NCI-H510A treated with DMSO at 0.1 percent for 48 hours (cell line): Measurements from ENCODE around the gene TLCD3A.
"Not testable (repeated sequence)": the region's sequence is repeated elsewhere in the genome, so short reads cannot be mapped to it uniquely, and the experiment has no call there.

Experiments
- DNase-seq: peaks from one replicate; lab custom pipeline; 2025; lab: John Stamatoyannopoulos, UW

The TLCD3A gene

DNA sequence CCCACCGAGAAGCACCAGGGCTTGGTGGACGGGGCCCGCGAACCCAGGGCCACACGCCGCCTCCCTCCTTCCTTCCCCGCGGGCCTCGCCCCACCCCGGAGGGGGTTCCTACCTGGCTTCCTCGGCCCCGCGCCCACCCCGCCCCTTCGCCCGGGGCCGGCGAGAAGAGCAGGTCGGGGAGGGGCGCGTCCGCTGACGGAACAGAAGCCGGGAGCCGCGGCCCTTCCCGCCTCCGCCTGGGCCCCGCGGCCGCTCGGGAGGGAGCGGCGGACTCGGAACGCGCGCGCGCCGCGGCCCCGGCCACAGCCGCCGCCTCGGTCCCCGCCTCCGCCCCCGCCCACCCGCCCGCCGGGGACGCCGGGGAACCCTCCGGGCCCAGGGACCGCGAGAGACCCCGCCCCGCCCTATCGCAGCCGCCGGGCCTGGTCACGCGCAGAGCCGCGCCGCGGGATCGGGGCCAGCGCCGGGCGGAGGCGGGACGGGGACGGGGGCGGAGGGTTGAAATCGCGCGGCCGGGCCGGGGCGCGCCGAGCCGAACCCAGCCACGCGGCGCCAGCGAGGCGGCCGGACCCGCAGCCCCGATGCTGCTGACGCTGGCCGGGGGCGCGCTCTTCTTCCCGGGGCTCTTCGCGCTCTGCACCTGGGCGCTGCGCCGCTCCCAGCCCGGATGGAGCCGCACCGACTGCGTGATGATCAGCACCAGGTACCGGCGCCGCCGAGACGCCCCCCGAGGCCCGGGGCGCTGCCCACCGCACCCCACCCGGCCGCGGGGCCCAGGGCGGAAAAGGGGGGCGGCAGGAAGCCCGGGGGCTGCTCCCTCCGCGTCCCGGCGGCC is at the start of gene TLCD3A:
Gene TLCD3A (plus strand): TSS at position 530 of the 835 bp plus-strand sequence. CDS start 52 bp downstream, at position 582.
- DNase-seq: no peak

GRCh38 chr17:683040-683439 is 49.4 kb upstream of the TLCD3A start:
- DNase-seq: no peak

DNA sequence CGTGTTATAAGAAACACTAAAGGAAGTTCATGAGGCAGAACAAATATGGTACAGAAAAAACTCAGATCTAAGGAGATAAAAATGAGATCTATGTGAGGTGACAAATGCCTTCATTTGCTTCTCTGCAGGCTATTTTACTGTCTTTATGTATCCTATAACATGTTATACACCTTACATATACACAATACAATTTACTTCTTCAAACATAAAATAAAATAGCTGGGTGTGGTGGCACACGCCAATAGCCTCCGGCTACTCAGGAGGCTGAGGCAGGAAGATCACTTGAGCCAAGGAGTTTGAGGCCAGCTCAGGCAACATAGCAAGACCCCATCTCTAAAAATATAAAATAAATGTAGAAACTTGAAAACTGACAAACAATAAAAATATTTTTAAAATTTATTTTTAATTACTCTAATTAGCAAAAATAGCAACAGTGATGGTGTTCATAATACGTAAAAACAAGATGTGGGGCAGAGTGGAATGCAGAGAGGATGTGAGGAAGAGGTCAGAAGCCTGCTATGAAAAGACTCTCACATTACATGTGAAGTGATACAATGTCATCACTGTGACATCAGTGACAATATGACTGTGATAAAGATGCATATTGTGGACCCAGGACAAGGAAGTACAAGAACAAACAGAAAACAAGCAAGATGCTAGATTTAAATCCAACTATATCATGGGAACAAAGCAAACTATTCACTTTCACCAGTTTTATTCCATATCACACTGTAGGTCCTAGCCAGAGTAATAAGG is 48.7 kb upstream of the TLCD3A start:
- DNase-seq: no peak

DNA sequence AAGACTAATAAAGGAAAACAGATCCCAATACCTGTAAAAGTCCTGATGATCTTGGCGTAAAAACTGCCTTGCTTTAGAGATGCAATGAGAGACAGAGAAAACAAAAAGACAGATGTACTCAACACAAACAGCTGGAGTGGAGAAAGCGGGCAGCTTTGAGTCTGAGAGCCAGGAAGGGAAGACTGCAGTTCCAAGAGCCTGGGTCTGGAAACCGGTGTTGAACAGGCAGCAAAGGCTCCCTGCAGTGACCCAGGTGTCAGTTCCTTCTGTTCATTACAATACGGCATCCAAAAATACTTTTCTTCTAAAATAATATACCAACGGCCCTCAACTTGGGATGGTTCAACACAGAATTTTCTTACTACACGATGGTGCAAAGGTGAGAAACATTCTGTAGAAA is 47.4 kb upstream of the TLCD3A start:
- no peak for DNase-seq

- no peak for DNase-seq
Observed at GRCh38 chr17:688100-688989, 44.1 kb upstream of the TLCD3A start.

DNA sequence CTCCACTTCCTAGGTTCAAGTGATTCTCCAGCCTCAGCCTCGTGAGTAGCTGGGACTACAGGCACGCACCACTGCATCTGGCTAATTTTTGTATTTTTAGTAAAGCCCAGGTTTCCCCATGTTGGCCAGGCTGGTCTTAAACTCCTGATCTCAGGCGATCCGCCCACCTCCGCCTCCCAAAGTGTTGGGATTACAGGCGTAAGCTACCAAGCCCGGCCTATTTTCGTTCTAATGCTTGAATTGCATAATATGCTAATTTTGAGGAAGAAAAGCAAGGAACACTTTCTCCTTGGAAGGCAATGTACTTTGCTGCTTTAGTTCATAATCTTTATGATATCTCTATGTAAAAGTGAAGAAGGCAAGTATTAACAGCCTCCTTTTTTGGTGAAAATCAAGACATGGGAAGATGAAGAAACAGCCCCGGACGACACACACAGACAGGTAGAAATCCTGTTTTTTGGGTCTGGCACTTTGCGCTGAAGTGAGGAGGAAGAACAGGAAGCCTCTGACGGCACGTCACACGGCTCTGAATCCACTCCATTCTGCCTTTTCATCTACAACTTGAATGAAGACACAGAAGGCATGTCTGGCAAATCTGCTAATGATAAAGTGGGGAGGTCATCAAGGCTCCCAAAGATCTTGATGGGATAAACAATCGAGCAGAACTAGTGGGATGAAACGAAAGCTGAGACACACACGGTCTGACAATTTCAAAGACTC is 42.7 kb upstream of the TLCD3A start:
- DNase-seq: no peak

DNA sequence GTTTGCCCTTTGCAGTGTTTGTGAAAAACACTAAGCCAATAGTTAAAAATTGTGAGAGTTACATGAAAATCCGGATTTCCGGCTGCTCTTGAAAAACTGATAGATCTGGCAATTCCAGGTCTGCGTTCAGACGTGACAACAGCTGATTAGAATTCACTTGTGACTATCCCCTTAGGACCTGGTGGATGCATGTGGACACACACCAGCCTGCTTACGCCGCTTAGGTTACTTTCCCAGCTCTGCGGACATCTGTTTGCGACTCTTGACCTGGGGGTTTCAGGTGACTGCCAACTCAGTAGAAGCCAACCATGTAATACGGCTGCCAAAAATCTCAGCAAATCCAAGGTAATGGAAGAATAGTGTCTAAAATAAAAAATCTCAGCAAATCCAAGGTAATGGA is 42.0 kb upstream of the TLCD3A start:
- DNase-seq: no peak

DNA sequence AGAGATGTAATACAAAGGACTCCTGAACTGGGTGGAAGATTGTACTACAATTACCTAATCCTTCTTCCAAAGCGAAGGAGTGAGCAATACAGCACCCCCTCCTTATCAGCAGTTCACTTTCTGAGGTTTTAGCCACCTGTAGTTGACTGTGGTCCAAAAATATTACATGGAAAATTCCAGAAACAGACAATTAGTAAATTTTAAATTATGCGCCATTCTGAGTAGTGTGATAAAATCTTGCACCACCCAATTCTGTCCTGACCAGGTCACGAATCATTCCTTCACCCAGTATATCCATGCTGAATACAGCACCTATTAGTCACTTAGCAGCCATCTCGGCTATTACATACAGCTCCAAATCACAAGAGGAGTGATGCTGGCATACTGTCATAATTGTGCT is 41.0 kb upstream of the TLCD3A start:
- DNase-seq: no peak

DNA sequence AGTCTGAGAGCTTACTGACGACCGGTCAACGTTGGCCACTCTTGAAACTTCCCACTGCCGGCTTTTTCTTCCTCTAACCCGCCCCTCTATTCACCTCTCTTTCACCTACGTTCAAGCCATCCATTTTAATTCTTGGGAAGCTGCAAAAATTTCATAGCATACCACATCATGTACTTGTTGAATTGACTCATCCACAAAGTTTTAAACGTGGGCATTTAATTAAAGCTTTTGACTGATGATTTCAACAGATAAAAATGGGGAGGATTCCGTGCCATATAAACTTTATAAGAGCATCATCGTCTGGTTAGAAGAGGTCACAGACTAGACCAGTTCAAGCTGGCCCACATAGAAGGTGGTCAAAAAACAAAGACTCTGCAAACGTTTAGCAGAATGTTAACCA is 40.3 kb upstream of the TLCD3A start:
- DNase-seq: no peak

- DNase-seq: no peak
Observed at GRCh38 chr17:693791-694638, 38.4 kb upstream of the TLCD3A start.

- DNase-seq: no peak
Observed at GRCh38 chr17:696369-696768, 36.0 kb upstream of the TLCD3A start.

DNA sequence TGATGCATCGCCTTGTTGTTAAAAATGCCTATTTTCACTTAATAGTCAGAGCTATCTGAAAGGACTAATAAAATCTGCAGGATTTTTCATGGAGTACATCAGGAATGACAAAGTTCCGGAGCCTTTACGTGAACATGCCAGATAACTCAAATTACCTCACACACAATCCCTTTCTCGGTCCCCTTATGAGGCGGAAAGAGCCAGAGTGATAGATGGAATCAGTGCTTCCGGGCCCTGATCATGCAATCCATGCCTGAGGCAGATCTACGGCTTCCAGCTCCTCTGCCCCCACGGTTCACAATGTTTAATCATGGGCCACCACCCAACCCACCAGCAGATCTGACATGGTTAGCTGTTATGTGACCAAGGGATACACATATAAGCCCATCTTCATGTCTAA is 34.7 kb upstream of the TLCD3A start:
- DNase-seq: no peak

DNA sequence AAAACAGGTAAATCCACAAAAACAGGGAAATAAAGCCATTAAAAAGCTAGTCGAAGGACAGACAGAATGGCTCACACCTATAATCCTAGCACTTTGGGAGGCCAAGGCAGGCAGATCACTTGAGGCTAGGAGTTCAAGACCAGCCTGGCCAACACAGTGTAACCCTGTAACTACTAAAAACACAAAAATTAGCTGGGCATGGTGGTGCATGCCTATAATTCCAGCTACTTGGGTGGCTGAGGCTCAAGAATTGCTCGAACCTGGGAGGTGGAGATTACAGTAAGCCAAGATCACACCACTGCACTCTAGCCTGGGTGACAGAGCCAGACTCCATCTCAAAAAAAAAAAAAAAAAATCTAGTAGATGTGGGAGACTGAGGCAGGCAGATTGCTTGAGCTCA is 34.3 kb upstream of the TLCD3A start:
- not testable (repeated sequence) for DNase-seq

DNA sequence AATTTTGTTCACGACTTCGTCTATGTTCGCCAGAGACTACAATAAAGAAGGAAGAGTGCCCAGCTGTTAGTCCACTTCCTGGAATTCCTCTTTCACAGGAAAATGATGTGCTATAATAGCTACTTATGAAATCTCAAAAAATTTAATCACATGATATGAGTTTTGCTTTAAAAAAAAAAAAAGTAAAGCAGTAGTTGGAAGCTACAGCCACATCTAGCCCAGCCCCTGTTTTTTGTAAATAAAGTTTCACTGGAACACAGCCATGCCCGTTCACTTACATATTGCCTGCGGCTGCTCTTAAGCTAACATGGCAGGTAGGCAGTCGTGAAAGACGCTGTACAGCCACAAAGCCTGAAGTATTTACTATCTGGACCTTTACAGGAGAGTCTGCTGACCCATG is 33.1 kb upstream of the TLCD3A start:
- no peak for DNase-seq

DNA sequence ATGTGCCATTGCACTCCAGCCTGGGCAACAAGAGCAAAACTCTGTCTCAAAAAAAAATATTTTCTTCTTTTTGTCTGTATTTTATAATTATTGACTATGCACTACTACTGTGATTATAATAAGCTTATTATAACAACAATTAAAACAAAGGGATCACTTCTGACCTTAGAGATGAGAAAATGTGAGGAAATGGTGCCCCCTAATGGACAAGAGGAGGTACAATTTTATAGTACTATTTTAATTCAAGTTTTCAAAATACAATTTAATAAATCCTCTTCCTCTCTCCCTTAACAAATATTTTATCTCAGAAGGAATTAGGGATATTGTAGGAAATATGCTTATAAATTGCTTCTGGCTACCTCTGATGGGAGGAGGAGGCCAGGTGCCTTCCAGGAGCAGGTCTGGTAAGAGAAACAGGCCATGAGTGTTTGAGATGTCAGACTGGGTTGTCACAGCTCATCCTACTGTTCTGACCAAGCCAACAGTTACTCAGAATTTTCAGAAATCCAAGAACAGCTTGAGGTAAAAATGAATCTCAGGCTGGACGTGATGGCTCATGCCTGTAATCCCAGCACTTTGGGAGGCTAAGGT is 31.8 kb upstream of the TLCD3A start:
- peak; percentile 23 for DNase-seq

- DNase-seq: no peak
Observed at GRCh38 chr17:703081-703875, 29.1 kb upstream of the TLCD3A start.

GRCh38 chr17:704111-704864 is 28.1 kb upstream of the TLCD3A start:
- no peak for DNase-seq

GRCh38 chr17:705011-705410 is 27.4 kb upstream of the TLCD3A start:
- no peak for DNase-seq

GRCh38 chr17:705863-706262 is 26.5 kb upstream of the TLCD3A start:
- DNase-seq: no peak
